Measurements from ENCODE around the gene SCFD2.

SCFD2 gene

GRCh38 chr4:53119680-53120079 lies 246.2 kb downstream of the SCFD2 start:
- TF ChIP-seq CTCF (IDR thresholded peaks at IDR 0.05; ENCODE audit: borderline replicate concordance, control extremely low read depth, extremely low read depth, insufficient read depth, missing control alignments), result no peak
- in situ Hi-C loops (cut with MboI; ENCODE audit: low sequenced_read_pairs, unreplicated experiment), result no loop called here
- DNase-seq (ENCODE audit: low spot score), result no peak

GRCh38 chr4:53118676-53119075 lies 247.2 kb downstream of the SCFD2 start:
- TF ChIP-seq CTCF (IDR thresholded peaks at IDR 0.05; ENCODE audit: borderline replicate concordance, control extremely low read depth, extremely low read depth, insufficient read depth, missing control alignments), result no peak
- in situ Hi-C loops (cut with MboI; ENCODE audit: low sequenced_read_pairs, unreplicated experiment), result no loop called here
- DNase-seq (ENCODE audit: low spot score), result no peak

GRCh38 chr4:53116954-53117353 lies 248.9 kb downstream of the SCFD2 start:
- DNase-seq (ENCODE audit: low spot score), result no peak
- in situ Hi-C loops (cut with MboI; ENCODE audit: low sequenced_read_pairs, unreplicated experiment), result no loop called here

GRCh38 chr4:53113431-53114225 lies 252.2 kb downstream of the SCFD2 start:
- in situ Hi-C loops (cut with MboI; ENCODE audit: low sequenced_read_pairs, unreplicated experiment), result no loop called here
- no peak for TF ChIP-seq CTCF (IDR thresholded peaks at IDR 0.05; ENCODE audit: borderline replicate concordance, control extremely low read depth, extremely low read depth, insufficient read depth, missing control alignments)
- DNase-seq (ENCODE audit: low spot score), result no peak

More at GRCh38 chr4:53116954-53117353, 248.9 kb downstream of the SCFD2 start:
- TF ChIP-seq CTCF (IDR thresholded peaks at IDR 0.05; ENCODE audit: borderline replicate concordance, control extremely low read depth, extremely low read depth, insufficient read depth, missing control alignments), result no peak

GRCh38 chr4:53105313-53105712 lies 260.5 kb downstream of the SCFD2 start:
- no peak for DNase-seq (ENCODE audit: low spot score)
- in situ Hi-C loops (cut with MboI; ENCODE audit: low sequenced_read_pairs, unreplicated experiment), result no loop called here
- TF ChIP-seq CTCF (IDR thresholded peaks at IDR 0.05; ENCODE audit: borderline replicate concordance, control extremely low read depth, extremely low read depth, insufficient read depth, missing control alignments), result no peak

- no peak for DNase-seq (ENCODE audit: low spot score)
- no peak for TF ChIP-seq CTCF (IDR thresholded peaks at IDR 0.05; ENCODE audit: borderline replicate concordance, control extremely low read depth, extremely low read depth, insufficient read depth, missing control alignments)
- in situ Hi-C loops (cut with MboI; ENCODE audit: low sequenced_read_pairs, unreplicated experiment), result no loop called here
Observed at GRCh38 chr4:53103481-53103880, 262.4 kb downstream of the SCFD2 start.
